Upper lobe of left lung (tissue), 4 donors: ENCODE data around the gene TBP.
"Not testable (repeated sequence)": the region's sequence is repeated elsewhere in the genome, so short reads cannot be mapped to it uniquely, and the experiment has no call there.

Experiments
- EP300 ChIP-seq, 4 donors: sonication (generic); formaldehyde crosslinking; IDR thresholded peaks; one replicate each; pipeline ENCODE4 v1.5.1; 2017; ENCODE audit warnings: antibody characterized with exemption in 4 of 4, control low read depth in 2 of 4
- POLR2A ChIP-seq, 4 donors: fragments of 450-650 bp; IDR thresholded peaks; one replicate each; pipeline ENCODE4 v1.5.1; 2016 to 2017; ENCODE audit warnings: antibody characterized with exemption in 4 of 4, mild to moderate bottlenecking in 2 of 4
- POLR2AphosphoS5 ChIP-seq, 2 donors: sonication (generic); formaldehyde crosslinking; IDR thresholded peaks; one replicate each; pipeline ENCODE4 v1.5.1; 2017; ENCODE audit warnings: antibody characterized with exemption in 2 of 2
- TF ChIP-seq, protein P1 (sequence below), 6 experiments: fragments of 450-650 bp in 4 of 6; fragments of 200-600 bp in 2 of 6; sonication (generic) in 2 of 6; IDR thresholded peaks; one replicate each; pipeline ENCODE4 v1.5.1; 2016 to 2019; ENCODE audit warnings: antibody characterized with exemption in 6 of 6

DNA sequence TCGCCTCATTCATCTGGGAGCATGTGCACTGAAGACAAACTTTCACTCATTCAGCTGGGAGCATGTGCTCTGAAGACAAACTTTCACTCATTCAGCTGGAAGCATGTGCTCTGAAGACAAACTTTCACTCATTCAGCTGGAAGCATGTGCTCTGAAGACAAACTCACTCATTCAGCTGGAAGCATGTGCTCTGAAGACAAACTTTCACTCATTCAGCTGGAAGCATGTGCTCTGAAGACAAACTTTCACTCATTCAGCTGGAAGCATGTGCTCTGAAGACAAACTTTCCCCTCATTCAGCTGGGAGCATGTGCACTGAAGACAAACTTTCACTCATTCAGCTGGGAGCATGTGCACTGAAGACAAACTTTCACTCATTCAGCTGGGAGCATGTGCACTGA is 45.9 kb upstream of the TBP start:
- TF ChIP-seq, protein P1, sequence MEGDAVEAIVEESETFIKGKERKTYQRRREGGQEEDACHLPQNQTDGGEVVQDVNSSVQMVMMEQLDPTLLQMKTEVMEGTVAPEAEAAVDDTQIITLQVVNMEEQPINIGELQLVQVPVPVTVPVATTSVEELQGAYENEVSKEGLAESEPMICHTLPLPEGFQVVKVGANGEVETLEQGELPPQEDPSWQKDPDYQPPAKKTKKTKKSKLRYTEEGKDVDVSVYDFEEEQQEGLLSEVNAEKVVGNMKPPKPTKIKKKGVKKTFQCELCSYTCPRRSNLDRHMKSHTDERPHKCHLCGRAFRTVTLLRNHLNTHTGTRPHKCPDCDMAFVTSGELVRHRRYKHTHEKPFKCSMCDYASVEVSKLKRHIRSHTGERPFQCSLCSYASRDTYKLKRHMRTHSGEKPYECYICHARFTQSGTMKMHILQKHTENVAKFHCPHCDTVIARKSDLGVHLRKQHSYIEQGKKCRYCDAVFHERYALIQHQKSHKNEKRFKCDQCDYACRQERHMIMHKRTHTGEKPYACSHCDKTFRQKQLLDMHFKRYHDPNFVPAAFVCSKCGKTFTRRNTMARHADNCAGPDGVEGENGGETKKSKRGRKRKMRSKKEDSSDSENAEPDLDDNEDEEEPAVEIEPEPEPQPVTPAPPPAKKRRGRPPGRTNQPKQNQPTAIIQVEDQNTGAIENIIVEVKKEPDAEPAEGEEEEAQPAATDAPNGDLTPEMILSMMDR (IDR thresholded peaks at IDR 0.05), result not testable (repeated sequence)
- TF ChIP-seq POLR2A, POLR2AphosphoS5, EP300 (IDR thresholded peaks at IDR 0.05): not testable (repeated sequence)
